ENCODE results near the gene TBC1D3B.
"Not testable (repeated sequence)": the region's sequence is repeated elsewhere in the genome, so short reads cannot be mapped to it uniquely, and the experiment has no call there.

The TBC1D3B gene

GRCh38 chr17:36176536-36176935, at the start of gene TBC1D3B:
Gene TBC1D3B, minus strand, starts transcription at chr17:36176636. Its CDS starts 1,586 bp downstream, at chr17:36175050.
- DNase-seq: not testable (repeated sequence)

DNA sequence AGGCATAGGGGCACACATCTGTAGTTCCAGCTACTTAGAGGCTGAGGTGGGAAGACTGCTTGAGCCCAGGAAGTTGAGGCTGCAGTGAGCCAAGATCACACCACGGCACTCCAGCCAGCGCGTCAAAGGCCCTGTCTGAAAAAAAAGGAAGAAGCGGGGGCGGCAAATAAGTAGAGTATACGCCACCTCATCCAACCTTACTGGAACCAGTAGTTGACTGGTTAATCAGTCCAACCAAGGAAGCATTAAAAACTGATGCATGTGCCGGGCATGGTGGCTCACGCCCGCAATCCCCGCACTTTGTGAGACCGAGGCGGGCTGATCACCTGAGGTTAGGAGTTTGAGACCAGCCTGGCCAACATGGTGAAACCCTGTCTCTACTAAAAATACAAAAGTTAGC, 46.5 kb upstream of the TBC1D3B start:
- DNase-seq: not testable (repeated sequence)

DNA sequence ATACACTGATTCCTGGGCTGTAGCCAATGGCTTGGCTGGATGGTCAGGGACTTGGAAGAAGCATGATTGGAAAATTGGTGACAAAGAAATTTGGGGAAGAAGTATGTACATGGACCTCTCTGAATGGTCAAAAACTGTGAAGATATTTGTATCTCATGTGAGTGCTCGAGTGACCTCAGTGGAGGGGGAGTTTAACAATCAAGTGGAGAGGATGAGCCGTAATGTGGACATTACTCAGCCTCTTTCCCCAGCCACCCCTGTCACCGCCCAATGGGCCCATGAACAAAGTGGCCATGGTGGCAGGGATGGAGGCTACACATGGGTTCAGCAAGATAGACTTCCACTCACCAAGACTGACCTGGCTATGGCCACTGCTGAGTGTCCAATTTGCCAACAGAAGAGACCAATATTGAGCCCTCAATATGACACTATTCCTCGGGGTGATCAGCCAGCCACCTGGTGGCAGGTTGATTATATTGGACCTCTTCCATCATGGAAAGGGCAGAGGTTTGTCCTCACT, 45.2 kb upstream of the TBC1D3B start:
- not testable (repeated sequence) for DNase-seq

GRCh38 chr17:36220737-36221580, 44.5 kb upstream of the TBC1D3B start:
- DNase-seq: not testable (repeated sequence)

DNA sequence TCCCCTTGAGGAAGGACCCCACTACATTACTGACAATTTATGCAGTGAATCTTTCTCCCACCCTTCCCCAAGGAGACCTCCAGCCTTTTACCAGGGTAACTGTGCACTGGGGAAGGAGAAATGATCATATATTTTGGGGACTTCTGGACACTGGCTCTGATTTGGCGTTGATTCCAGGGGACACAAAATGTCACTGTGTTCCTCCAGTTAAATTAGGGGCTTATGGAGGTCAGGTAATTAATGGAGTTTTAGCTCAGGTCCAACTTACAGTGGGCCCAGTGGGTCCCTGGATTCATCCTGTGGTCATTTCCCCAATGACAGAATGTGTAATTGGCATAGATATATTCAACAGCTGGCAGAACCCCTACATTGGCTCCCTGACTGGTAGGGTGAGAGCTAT, 43.1 kb upstream of the TBC1D3B start:
- DNase-seq: not testable (repeated sequence)

DNA sequence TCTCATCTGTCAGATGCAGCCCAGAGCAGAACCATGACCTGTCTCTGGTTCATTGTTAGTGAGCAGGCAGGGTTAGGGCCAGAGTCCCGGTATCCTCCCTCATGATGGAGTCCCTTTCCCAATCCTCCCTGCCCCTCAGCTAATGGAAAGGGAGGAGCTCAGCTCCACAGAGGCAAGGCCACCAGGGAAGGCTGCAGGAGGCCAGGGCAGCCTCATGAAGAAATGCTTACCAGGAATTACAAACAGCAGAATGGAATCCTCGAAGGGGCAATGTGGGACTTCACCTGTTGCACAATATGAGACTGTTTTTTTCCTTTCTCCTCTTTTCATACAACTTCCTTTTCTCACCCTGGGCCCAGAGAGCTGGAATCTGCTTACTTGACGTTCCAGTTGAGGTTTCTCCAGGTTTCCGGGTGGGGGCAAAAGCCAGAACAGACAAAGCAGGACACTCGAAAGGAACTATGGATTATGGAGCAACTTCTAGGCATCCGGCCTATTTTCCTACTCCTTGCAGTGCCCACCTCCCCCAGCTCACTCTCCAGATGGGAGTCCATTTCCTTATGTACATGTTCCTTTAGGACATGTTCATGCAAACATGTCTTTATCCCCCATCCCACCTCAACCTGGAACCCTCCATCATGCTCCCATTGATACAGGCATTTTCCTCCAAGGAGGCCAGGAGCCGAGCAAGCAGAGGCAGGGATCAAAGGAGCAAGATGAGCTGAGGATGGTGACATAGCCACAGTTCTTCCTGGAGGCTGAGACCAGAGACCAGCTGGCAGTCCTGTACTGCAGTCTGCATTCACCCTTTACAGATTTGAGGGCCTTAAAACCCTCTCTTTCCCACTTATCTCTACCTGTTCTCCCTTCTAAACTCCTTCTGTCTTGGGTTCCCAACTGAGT, 39.2 kb upstream of the TBC1D3B start:
- DNase-seq: not testable (repeated sequence)

DNA sequence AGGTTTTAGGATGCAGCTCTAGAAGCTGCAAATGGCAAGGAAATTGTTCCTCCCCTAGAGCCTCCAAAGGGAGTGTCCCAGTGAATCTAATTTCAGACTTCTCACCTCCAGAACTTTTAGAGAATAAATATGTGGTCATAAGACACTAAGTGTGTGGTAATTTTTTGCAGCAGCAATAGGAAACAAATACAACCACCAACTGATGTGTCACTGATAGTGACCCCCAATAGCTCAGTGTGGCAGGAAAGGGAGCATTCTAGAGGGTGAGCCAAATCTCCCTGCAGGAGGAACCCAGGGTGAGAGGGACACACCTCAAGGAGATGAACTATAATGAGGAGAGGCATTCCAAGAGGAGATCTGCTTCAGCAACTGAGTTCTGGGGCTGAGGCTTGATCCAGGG, 38.5 kb upstream of the TBC1D3B start:
- DNase-seq: no peak

GRCh38 chr17:36213695-36214094, 37.3 kb upstream of the TBC1D3B start:
- no peak for DNase-seq

DNA sequence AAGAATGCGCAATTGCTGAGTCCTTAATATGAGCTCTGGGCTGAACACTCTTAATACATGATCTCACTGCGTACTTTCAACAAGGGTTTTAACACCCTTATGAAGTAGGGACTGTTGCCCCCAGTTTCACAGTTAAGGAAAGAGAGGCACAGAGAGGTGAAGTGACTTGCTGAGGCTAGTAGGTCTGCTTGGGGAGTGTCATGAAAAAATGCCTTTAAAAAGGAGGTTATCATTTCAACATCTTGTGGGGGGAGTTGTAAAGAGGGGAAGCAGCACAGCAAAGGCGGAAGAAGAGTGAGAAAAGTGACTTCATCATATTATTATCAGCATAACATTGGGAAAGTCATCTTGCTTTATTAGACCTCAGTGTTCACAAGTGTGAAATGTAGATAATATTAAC, 36.5 kb upstream of the TBC1D3B start:
- DNase-seq: no peak

GRCh38 chr17:36212272-36212605, 35.8 kb upstream of the TBC1D3B start:
- no peak for DNase-seq

DNA sequence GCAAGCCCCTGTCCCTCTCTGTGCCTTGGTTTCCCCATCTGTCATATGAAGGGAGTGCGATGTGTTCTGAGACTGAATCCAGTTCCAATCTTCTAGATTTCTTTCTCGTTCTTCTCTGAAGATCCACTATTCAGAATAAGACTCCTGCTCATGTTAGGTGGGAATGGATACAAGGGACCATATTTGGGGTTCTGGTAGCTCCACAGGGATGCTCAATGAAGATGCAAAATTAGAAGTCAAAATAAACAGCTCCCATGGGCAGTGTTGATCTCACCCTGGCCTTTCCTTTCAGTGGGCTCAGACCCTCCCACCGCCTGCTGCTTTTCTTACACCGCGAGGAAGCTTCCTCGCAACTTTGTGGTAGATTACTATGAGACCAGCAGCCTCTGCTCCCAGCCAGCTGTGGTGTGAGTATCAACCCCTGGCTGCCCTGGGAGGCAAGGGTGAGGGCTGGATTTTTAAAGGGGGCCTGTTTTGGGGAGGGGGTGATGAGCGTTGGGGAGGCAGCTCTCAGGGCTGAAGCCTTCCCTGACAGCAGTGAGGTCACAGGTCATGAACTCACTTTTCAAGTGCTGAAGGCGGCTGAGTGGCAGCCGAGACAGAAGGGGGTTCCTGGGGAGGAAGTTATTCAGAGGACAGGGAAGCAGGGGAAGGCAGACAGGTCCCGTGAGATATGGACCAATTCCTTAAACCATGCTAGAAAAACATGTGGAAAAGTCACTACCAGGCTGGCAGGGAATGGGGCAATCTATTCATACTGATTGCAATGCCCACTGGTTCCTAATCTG, 35.2 kb upstream of the TBC1D3B start:
- not testable (repeated sequence) for DNase-seq

GRCh38 chr17:36210439-36211211, 34.2 kb upstream of the TBC1D3B start, which contains the start of gene CCL4L2:
Gene CCL4L2, plus strand, starts transcription at chr17:36211063.
- not testable (repeated sequence) for DNase-seq

DNA sequence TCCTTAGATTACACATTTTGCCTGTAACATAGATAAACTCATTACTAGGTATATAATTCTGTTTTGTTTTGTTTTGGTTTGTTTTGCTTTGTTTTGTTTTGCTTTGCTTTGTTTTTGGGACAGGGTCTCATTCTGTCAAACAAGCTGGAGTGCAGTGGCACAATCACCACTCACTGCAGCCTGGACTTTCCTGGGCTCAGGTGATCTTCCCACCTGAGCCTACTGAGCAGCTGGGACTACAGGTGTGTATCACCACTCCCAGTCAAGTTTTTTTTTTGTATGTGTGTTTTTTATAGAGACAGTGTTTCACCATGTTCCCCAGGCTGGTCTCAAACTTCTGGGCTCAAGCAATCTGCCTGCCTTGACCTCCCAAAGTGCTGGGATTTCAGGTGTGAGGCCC, 33.1 kb upstream of the TBC1D3B start:
- DNase-seq: no peak

DNA sequence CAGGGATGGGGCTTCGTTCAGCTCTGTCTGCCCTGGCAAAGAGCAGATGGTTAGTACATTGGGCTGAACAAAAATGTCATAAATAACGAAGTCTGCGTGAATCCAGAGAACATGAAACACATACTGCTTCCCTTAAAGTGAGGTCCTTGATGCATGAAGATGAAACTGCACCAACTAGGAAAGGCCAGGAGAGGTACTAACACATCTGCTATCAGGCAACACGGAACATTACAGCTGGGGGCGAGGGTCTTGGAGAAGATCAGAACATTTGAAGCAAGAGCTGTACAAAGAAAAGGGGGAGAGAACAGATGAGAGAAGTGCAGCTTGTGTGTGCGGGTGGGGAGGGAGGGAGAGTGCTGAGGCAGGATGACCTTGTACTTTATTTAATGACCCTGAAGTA, 30.9 kb upstream of the TBC1D3B start:
- DNase-seq: not testable (repeated sequence)

DNA sequence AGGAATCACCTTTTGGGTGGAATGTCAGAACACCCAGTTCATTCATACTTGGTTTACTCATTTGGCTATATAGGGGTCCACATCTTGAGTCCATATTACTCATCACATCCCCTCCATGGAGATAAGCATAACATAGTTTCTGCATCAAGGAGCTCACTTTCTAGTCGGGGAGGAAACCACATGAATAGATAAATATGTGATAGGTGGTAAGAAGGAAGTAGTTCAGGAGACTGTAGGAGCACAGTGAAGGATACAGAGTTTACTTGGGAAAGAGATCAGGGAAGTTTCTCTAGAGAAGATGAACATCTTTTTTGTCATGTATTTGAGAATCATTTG, 30.0 kb upstream of the TBC1D3B start:
- not testable (repeated sequence) for DNase-seq

DNA sequence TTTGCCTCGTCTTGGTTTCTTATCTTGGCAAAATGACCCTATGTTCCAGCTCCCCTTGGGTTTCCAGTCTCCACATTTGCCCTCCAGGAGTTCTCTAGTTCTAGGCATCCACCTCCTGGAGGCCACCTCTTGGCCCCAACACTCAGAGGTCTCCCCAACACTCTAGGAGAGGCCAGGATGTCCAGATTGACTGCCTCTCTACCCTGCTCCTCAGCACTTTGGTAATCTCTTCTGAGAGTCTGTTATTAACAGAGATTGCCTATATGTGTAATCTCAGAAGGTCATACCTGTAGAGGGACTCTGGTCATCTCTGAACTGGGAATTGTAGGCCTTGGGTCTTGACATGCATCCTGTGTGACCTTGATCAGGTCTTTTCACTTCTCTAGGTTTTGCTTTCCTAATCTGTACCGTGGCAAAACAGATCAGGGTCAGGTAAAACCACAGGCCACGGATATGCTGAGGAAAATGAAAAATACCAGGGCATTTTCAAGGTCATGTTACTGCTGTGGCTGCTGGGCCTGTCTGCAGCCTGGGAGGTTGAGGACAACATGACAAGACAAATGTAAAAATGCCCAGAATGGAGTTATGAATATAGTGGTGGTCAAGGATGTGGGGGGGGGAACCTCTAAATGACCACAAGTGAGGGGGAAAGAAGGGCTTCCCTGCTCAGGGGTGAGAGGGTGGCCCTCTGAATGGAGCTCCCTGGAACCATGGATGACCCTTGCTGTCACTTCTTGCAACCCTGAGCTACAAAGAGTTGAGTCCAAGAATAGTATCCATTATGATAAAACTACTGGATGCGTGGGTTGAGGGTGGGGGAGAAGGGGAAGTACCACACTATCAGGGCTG, 29.4 kb upstream of the TBC1D3B start:
- no peak for DNase-seq

- no peak for DNase-seq
Measured at GRCh38 chr17:36204724-36205500, 28.5 kb upstream of the TBC1D3B start.

DNA sequence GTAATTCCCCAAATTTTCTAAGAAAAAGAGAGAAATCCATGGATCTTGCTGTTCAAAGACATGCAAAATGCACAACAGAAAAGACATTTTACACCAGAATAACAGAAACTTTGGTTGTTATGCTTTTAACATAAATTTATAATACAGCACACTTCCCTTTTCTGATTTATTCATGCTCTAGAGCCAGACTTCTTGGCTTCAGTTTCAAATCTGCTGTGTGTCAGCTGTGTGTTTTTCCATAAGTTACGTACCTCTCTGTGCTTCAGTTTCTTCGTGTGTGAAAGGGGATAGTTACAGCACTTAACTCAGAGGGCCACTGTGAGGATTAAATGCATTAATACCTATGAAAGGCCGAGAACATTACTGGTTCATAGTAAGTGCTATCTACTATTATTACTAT, 26.9 kb upstream of the TBC1D3B start:
- no peak for DNase-seq

DNA sequence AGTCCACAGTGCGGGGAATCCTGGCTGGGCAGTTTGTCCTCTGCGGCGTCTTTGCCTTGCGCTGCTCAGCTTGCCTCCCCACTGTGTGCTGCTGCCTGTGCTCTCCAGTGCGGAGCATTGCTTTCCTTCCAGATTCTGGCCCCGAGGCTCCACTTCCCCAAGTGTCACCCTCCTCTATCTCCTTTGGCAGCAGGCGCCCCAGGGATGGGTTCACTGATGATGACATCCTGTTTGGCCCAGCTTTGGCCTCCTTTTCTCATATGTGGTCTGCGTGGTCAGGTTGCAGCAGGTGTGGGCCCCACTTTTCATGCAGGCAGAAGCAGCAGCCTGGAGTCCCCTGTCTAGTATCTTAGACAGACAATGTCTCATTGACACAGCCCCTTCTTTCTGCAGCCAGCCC, 25.1 kb upstream of the TBC1D3B start:
- DNase-seq: not testable (repeated sequence)

DNA sequence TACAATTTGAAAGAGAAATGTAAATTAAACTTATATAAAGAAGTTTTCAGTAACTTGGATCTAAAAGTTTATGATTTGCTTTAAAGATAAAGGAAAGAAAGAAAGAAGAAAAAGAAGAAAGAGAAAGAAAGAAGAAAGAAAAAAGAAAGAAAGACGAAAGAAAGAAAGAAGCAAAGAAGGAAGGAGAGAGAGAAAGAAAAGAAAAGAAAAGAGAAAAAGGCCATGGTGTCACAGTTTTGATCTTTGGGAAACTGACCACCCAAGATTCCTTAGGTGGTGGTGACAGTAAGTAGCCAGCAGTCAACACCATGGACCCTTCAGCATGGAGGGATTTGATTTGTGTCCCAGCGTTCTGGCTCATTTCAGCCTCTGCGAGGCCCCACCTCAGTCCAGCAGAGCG, 24.7 kb upstream of the TBC1D3B start:
- not testable (repeated sequence) for DNase-seq

All from NCI-H82 (cell line).